Stimulated activated CD4-positive, alpha-beta T cell treated with anti-CD3 and anti-CD28 coated beads, Interleukin-2, amount 100 ng/mL, for 24 hours (primary cell): ENCODE data around the gene TMIGD2.
"Not testable (repeated sequence)": the region's sequence is repeated elsewhere in the genome, so short reads cannot be mapped to it uniquely, and the experiment has no call there.

Experiments
- DNase-seq, 2 donors: peaks; one replicate each; pipeline ENCODE4 v3.0.0-alpha.2; 2020

Gene TMIGD2

GRCh38 chr19:4266253-4267000 lies 35.8 kb downstream of the TMIGD2 start:
- DNase-seq: no peak

- DNase-seq: no peak
These were observed 37.4 kb downstream of the TMIGD2 start for GRCh38 chr19:4264812-4265211.

- no peak for DNase-seq
These were observed 41.5 kb downstream of the TMIGD2 start for GRCh38 chr19:4260613-4261191.

GRCh38 chr19:4258181-4258580 lies 44.0 kb downstream of the TMIGD2 start:
- no peak for DNase-seq

GRCh38 chr19:4257025-4257424 lies 45.2 kb downstream of the TMIGD2 start:
- no peak for DNase-seq

GRCh38 chr19:4256563-4256962 lies 45.6 kb downstream of the TMIGD2 start:
- no peak for DNase-seq

GRCh38 chr19:4246767-4247593 lies 55.2 kb downstream of the TMIGD2 start, which contains the start of gene YJU2:
YJU2 (plus strand) TSS chr19:4247080; CDS start chr19:4247147, 67 bp downstream.
- peak; percentile 98 to 99 for DNase-seq

- not testable (repeated sequence) for DNase-seq
These were observed 56.3 kb downstream of the TMIGD2 start for GRCh38 chr19:4245938-4246337.
